ENCODE data around the gene WDR27. TPM values are rescaled to one million over a fixed set of nuclear protein-coding genes. Genes with fewer than 3 reads are reported as not detected.
"Not testable (repeated sequence)": the region's sequence is repeated elsewhere in the genome, so short reads cannot be mapped to it uniquely, and the experiment has no call there.

Gene WDR27
- total RNA-seq, 1 donor from 2014 or later: 41.5 TPM

DNA sequence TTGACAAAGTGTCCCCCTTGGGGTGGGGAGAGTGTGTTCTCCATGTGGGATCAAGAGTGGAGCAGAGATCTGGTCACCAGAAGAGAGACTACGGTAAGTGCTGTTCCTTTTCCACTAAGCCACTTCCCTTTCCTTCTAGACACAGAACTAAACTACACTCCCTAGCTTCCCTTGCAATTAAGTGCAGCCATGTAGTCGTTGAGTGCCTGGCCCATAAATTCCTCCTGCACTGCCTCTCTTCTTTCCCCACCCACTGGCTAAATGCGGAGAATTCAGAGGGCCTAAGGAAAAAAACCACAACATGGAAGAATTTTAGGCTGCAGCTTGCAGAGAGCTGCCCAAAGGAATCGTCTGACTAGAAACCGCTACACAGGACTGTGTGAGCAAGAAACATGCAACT, 1.5 kb downstream of the WDR27 start:
- no peak overlapping the region for H3K4me3 ChIP-seq
- H3K27ac ChIP-seq: no peak overlapping the region
- H3K27me3 ChIP-seq: no peaks in the 10 kb centered on the region
- DNase-seq (ENCODE audit: extremely low spot score in 2 of 2): no peak
- peaks cover 0 to 10% of the 10 kb centered on the region in 2 donors for H3K36me3 ChIP-seq
- peaks cover 57% of the 10 kb centered on the region for H3K4me1 ChIP-seq
- TF ChIP-seq POLR2AphosphoS5 (IDR thresholded peaks at IDR 0.05; ENCODE audit: insufficient read depth in 1 of 2, low read depth in 1 of 2): no peak
- no peak for TF ChIP-seq CTCF (IDR thresholded peaks at IDR 0.05)
- TF ChIP-seq POLR2A (IDR thresholded peaks at IDR 0.05): no peak
- intact Hi-C loops (cut with DNase I): no loop called here
- H3K9me3 ChIP-seq: no peaks in the 10 kb centered on the region

DNA sequence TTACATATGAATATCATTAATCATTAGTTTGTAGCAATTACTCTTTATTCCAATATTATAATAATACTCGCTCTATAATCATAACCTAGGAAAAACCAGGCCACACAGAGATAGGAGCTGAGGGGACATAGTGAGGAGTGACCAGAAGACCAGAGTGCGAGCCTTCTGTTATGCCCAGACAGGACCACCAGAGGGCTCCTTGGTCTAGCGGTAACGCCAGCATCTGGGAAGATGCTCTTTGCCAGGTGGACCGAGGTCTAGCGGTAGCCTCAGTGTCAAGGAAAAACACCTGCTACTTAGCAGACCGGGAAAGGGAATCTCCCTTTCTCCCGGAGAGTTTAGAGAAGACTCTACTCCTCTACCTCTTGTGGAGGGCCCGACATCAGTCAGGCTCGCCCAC, 4.7 kb downstream of the WDR27 start:
- intact Hi-C loops (cut with DNase I); H3K9me3 ChIP-seq; H3K27ac ChIP-seq; H3K27me3 ChIP-seq; H3K4me3 ChIP-seq; H3K36me3 ChIP-seq; DNase-seq (ENCODE audit: extremely low spot score in 2 of 2): not testable (repeated sequence)
- peaks cover 28% of the 10 kb centered on the region for H3K4me1 ChIP-seq

GRCh38 chr6:169695131-169695530, 6.7 kb downstream of the WDR27 start:
- no peak overlapping the region for H3K4me3 ChIP-seq
- H3K9me3 ChIP-seq: no peaks in the 10 kb centered on the region
- H3K27ac ChIP-seq: no peak overlapping the region
- H3K4me1 ChIP-seq: peaks cover 16% of the 10 kb centered on the region
- no peaks in the 10 kb centered on the region for H3K36me3 ChIP-seq
- TF ChIP-seq POLR2A (IDR thresholded peaks at IDR 0.05) (no peak), POLR2AphosphoS5 (IDR thresholded peaks at IDR 0.05; ENCODE audit: insufficient read depth in 1 of 2, low read depth in 1 of 2) (no peak), CTCF (IDR thresholded peaks at IDR 0.05) (no peak)
- DNase-seq (ENCODE audit: extremely low spot score in 2 of 2): no peak
- intact Hi-C loops (cut with DNase I): no loop called here
- no peaks in the 10 kb centered on the region for H3K27me3 ChIP-seq

DNA sequence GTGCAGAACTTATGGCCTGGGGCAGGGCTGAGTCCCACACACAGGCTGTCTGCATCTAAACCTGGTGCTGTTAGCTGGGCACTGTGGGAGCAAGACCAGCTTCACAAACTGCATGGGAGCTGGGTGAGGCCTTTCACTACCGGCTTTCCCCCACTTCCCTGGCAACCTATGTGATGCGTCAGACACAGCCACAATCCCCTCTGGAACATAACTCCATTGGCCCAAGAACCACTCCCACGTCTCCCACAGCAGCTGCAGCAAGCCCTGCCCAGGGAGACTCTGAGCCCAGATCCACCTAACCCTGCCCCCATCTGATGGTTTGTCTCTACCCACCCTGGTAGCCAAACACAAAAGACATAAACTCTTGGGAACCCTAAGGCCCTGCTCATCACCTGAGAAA, 9.3 kb downstream of the WDR27 start:
- DNase-seq (ENCODE audit: extremely low spot score in 2 of 2): no peak
- H3K4me1 ChIP-seq: no peaks in the 10 kb centered on the region
- intact Hi-C loops (cut with DNase I): no loop called here
- no peaks in the 10 kb centered on the region for H3K27me3 ChIP-seq
- no peak overlapping the region for H3K27ac ChIP-seq
- H3K36me3 ChIP-seq: peaks cover 0 to 13% of the 10 kb centered on the region in 2 donors
- no peak overlapping the region for H3K4me3 ChIP-seq
- no peak for TF ChIP-seq POLR2AphosphoS5 (IDR thresholded peaks at IDR 0.05; ENCODE audit: insufficient read depth in 1 of 2, low read depth in 1 of 2)
- no peak for TF ChIP-seq CTCF (IDR thresholded peaks at IDR 0.05)
- TF ChIP-seq POLR2A (IDR thresholded peaks at IDR 0.05): no peak
- H3K9me3 ChIP-seq: no peaks in the 10 kb centered on the region

DNA sequence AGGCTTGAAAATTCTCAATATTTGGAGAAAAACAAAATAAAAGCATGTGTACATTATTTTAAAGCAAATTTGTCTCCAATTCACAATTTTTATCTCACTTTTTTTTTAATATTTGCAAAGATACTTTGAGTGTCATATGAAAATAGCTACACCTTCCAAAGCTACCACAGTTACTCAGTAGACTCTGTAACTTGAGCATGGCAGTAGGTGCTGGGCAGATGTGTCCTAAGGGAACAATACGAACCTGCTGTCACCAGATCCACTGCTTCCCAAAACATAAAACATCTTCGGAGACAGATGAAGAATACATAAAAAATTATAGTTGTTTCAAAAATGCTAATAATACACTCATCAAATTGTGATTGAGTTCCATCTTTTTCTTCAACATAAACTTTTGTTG, 10.6 kb downstream of the WDR27 start:
- no peak for DNase-seq (ENCODE audit: extremely low spot score in 2 of 2)
- TF ChIP-seq CTCF (IDR thresholded peaks at IDR 0.05): no peak
- no peaks in the 10 kb centered on the region for H3K9me3 ChIP-seq
- no peaks in the 10 kb centered on the region for H3K27me3 ChIP-seq
- no peak overlapping the region for H3K27ac ChIP-seq
- no peak overlapping the region for H3K4me3 ChIP-seq
- intact Hi-C loops (cut with DNase I): no loop called here
- H3K36me3 ChIP-seq: peaks cover 1 to 20% of the 10 kb centered on the region in 2 donors
- H3K4me1 ChIP-seq: no peaks in the 10 kb centered on the region

DNA sequence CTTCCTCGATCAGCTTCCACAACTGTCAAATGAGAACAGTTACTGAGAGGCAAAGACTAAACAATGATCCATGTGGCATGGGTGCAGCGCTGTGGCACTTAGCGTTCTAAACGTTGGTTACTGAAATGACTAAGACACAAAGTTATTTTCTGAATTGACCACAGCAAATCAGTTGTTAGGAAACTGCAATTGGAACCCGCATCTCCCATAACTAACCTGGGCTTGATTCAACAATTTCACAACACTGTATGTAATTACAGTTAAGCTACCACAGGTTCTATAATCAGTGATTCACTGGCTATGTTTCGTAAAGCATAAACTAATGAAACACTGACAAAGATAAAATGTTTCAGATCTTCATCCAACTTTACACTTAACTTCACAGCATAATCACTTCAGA, 12.5 kb downstream of the WDR27 start:
- Histone ChIP-seq H3K4me3 (no peak overlapping the region), H3K27me3 (no peaks in the 10 kb centered on the region), H3K4me1 (no peaks in the 10 kb centered on the region), H3K9me3 (peaks cover 8% of the 10 kb centered on the region), H3K27ac (no peak overlapping the region), H3K36me3 (peaks cover 3 to 28% of the 10 kb centered on the region in 2 donors)
- no peak for TF ChIP-seq CTCF (IDR thresholded peaks at IDR 0.05)
- intact Hi-C loops (cut with DNase I): no loop called here
- DNase-seq (ENCODE audit: extremely low spot score in 2 of 2): no peak
